Measurements from ENCODE around the gene EPB41L5. TPM values are rescaled to one million over a fixed set of nuclear protein-coding genes. Genes with fewer than 3 reads are reported as not detected.
"Not testable (repeated sequence)": the region's sequence is repeated elsewhere in the genome, so short reads cannot be mapped to it uniquely, and the experiment has no call there.

EPB41L5 gene
- total RNA-seq, 6 experiments from 2014 or later: 27.1 to 54.1 (median 43.3) TPM

DNA sequence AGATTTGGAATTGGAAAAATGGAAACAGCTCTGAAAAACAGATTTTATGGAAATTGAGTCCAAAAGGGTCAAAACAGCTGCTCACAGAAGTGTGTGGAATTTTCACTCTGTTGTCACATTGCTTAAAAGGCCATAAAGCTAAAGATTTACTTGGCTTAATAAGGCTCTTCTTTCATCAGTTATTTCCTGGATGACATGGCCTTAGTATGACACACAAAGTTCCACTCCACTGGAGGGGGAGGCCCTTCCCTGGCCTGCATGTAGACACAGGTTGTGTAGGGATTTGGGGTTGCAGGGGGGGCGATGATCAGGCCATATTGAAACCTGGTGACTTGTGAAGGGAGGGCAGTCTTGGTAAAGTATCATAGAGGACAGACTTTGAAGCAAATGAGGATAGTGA, 176.3 kb downstream of the EPB41L5 start:
- Histone ChIP-seq H3K27ac (no peak overlapping the region), H3K36me3 (no peaks in the 10 kb centered on the region), H3K4me3 (no peak overlapping the region), H3K27me3 (no peaks in the 10 kb centered on the region), H3K9me3 (peaks cover 0 to 5% (median 0%) of the 10 kb centered on the region in 4 donors), H3K4me1 (no peaks in the 10 kb centered on the region)
- intact Hi-C loops (cut with DNase I): no loop called here
- TF ChIP-seq, protein P1, sequence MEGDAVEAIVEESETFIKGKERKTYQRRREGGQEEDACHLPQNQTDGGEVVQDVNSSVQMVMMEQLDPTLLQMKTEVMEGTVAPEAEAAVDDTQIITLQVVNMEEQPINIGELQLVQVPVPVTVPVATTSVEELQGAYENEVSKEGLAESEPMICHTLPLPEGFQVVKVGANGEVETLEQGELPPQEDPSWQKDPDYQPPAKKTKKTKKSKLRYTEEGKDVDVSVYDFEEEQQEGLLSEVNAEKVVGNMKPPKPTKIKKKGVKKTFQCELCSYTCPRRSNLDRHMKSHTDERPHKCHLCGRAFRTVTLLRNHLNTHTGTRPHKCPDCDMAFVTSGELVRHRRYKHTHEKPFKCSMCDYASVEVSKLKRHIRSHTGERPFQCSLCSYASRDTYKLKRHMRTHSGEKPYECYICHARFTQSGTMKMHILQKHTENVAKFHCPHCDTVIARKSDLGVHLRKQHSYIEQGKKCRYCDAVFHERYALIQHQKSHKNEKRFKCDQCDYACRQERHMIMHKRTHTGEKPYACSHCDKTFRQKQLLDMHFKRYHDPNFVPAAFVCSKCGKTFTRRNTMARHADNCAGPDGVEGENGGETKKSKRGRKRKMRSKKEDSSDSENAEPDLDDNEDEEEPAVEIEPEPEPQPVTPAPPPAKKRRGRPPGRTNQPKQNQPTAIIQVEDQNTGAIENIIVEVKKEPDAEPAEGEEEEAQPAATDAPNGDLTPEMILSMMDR (IDR thresholded peaks at IDR 0.05): no peak
- no peak for TF ChIP-seq POLR2A (IDR thresholded peaks at IDR 0.05)
- WGBS (ENCODE audit: insufficient coverage, low coverage, low lambda C conversion rate, missing lambda C conversion rate): 29% methylated on average over 1 of the region's 1 CpG
- DNase-seq (no peak), ATAC-seq (no peak)

DNA sequence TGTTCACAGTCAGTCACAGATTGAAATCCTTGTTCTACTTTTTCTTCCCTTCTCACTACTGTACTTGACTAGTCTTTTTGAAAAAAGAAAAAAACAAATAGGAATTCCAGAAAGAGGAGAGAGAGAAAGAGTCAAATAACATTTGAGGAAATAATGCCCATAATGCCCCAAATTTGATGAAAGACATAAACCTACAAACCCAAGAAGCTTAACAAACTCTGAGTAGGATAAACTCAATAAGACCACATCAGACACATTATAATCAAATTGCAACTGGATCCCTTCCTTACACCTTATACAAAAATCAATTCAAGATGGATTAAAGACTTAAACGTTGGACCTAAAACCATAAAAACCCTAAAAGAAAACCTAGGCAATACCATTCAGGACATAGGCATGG, 179.4 kb downstream of the EPB41L5 start:
- Histone ChIP-seq H3K36me3 (no peaks in the 10 kb centered on the region), H3K4me1 (no peaks in the 10 kb centered on the region), H3K9me3 (peaks cover 0 to 5% (median 0%) of the 10 kb centered on the region in 4 donors), H3K4me3 (no peak overlapping the region), H3K27me3 (no peaks in the 10 kb centered on the region), H3K27ac (no peak overlapping the region)
- intact Hi-C loops (cut with DNase I): no loop called here
- WGBS (ENCODE audit: insufficient coverage, low coverage, low lambda C conversion rate, missing lambda C conversion rate): 50% methylated on average over 1 of the region's 1 CpG
- DNase-seq: no peak
- no peak for ATAC-seq
- TF ChIP-seq, protein P1 (IDR thresholded peaks at IDR 0.05): no peak
- no peak for TF ChIP-seq POLR2A (IDR thresholded peaks at IDR 0.05)

DNA sequence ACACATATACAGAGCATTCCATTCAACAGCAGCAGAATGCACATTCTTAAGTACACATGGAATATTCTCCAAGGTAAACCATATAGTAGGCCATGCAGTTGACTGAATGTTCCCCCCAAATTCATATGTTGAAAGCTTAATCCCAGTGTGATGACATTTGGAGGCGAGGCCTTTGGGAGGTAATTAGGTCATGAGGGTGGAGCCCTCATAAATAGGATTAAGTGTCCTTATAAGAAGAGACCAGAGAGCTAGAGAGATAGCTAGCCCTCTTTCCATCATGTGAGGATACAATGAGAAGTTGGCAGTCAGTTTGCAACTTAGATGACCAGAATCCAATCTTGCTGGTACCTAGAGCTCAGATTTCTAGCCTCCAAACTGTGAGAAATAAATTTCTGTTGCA, 182.7 kb downstream of the EPB41L5 start:
- no peaks in the 10 kb centered on the region for H3K36me3 ChIP-seq
- no peaks in the 10 kb centered on the region for H3K27me3 ChIP-seq
- WGBS (ENCODE audit: insufficient coverage, low coverage, low lambda C conversion rate, missing lambda C conversion rate): 100% methylated on average over 1 of the region's 1 CpG
- H3K4me1 ChIP-seq: no peaks in the 10 kb centered on the region
- intact Hi-C loops (cut with DNase I): no loop called here
- no peak overlapping the region for H3K4me3 ChIP-seq
- no peak overlapping the region for H3K27ac ChIP-seq
- peaks cover 0 to 5% (median 2%) of the 10 kb centered on the region in 4 donors for H3K9me3 ChIP-seq
- TF ChIP-seq POLR2A (IDR thresholded peaks at IDR 0.05): no peak
- TF ChIP-seq, protein P1 (IDR thresholded peaks at IDR 0.05): no peak
- DNase-seq: no peak
- ATAC-seq: no peak

DNA sequence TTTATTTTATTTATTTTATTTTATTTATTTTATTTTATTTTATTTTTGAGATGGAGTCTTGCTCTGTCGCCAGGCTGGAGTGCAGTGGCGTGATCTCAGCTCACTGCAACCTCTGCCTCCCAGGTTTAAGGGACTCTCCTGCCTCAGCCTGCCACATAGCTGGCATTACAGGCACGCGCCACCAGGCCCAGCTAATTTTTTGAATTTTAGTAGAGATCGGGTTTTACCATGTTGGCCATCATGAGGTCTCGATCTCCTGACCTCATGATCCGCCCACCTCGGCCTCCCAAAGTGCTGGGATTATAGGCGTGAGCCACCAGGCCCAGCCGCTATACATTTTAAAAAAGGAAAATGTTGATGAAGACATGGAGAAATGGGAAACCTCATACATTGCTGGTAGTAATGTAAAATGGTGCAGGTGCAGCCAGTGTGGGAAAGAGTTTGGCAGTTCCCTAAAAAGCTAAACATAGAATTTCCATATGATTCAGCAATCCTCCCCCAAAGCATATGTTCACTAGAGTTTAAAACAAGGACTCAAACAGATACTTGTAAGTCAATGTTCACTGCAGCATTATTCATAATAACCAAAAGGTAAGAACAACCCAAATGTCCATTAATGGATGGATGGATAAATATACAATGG, 187.1 kb downstream of the EPB41L5 start:
- H3K36me3 ChIP-seq; H3K4me3 ChIP-seq; H3K27ac ChIP-seq; intact Hi-C loops (cut with DNase I); DNase-seq; H3K9me3 ChIP-seq; ATAC-seq; H3K4me1 ChIP-seq; H3K27me3 ChIP-seq: not testable (repeated sequence)
- 91% methylated on average over 10 of the region's 10 CpGs for WGBS (ENCODE audit: insufficient coverage, low coverage, low lambda C conversion rate, missing lambda C conversion rate)

DNA sequence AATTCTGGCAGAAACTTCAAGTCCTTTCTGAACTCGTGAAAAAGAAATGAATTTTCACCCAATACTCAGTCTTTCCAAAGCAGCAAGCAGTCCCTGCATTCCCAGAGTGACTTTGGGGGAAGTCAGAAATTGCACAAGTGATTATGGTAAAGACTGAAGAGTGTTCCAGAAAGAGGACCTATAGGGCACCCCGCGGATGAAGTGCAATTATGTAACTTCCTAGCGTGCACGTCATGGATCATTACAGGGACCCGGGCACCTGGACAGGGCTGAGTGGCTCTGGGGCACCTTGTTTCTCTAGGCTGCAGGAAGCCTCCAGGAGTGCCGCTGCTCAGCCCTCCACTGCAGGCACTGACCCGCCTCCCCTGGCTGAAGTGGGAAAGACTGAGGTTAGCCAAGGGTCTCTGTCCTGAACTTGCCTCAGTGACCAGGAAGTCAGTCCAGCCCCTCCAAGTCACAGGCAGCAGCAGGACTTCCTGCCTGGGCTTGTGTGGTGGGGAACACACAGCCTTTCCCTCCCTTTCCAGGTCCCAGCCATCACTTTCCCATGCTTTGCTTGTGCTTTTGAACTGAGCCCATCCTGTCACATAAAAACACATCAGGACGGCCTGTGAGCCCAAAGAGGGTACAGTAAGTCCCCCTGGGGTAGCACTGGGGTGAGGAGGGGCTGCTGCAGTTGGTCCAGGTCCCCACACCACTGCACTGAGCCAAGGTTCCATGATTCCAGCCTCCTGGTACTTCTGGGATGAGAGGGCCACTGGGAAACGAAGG, 190.6 kb downstream of the EPB41L5 start:
- Histone ChIP-seq H3K9me3 (peaks cover 0 to 2% (median 0%) of the 10 kb centered on the region in 4 donors), H3K36me3 (no peaks in the 10 kb centered on the region), H3K27me3 (no peaks in the 10 kb centered on the region), H3K4me3 (no peak overlapping the region), H3K27ac (peak overlapping the region in 1 of 3 donors; percentile 18), H3K4me1 (no peaks in the 10 kb centered on the region)
- ATAC-seq (peak; percentile 55 to 71 (median 60)), DNase-seq (peak in 1 of 3 donors; percentile 54)
- TF ChIP-seq, protein P1 (IDR thresholded peaks at IDR 0.05): no peak
- no peak for TF ChIP-seq POLR2A (IDR thresholded peaks at IDR 0.05)
- intact Hi-C loops (cut with DNase I): no loop called here
- 18% methylated on average over 6 of the region's 10 CpGs for WGBS (ENCODE audit: insufficient coverage, low coverage, low lambda C conversion rate, missing lambda C conversion rate)

All from right lobe of liver (tissue), 6 donors.